Measurements from ENCODE around the gene SLC38A8. TPM values are rescaled to one million over a fixed set of nuclear protein-coding genes. Genes with fewer than 3 reads are reported as not detected.

SLC38A8 gene
- total and polyA plus RNA-seq, 2 experiments from 2014 or later: not detected

GRCh38 chr16:84029297-84030047 lies 13.1 kb downstream of the SLC38A8 start:
- Histone ChIP-seq H3K36me3 (replicated peaks; ENCODE audit: insufficient read depth, low read depth) (no peaks in the 10 kb centered on the region), H3K9me3 (ENCODE audit: low read depth) (no peaks in the 10 kb centered on the region), H3K4me2 (no peak overlapping the region), H3K4me1 (ENCODE audit: insufficient read depth) (no peaks in the 10 kb centered on the region), H2AFZ (no peak overlapping the region), H3K9me2 (replicated peaks; ENCODE audit: insufficient read depth) (no peaks in the 10 kb centered on the region), H3K27me3 (no peaks in the 10 kb centered on the region), H4K20me1 (ENCODE audit: insufficient read depth, poor library complexity, severe bottlenecking) (no peaks in the 10 kb centered on the region), H3K79me2 (no peaks in the 10 kb centered on the region), H3K4me3 (no peak overlapping the region), H3K27ac (no peak overlapping the region)
- DNase-seq (ENCODE audit: low spot score): no peak
- no peak for TF ChIP-seq EZH2phosphoT487 (IDR thresholded peaks at IDR 0.05; ENCODE audit: low read depth, severe bottlenecking, unreplicated experiment)
- TF ChIP-seq EZH2 (IDR thresholded peaks at IDR 0.05; ENCODE audit: borderline replicate concordance): no peak
- TF ChIP-seq CTCF (IDR thresholded peaks at IDR 0.05; ENCODE audit: poor library complexity): no peak
- WGBS (ENCODE audit: low lambda C conversion rate, missing lambda C conversion rate): 87% methylated on average over 14 of the region's 14 CpGs

GRCh38 chr16:84027625-84028024 lies 15.0 kb downstream of the SLC38A8 start:
- Histone ChIP-seq H3K4me2 (no peak overlapping the region), H2AFZ (no peak overlapping the region), H3K4me3 (no peak overlapping the region), H3K27ac (no peak overlapping the region), H3K36me3 (replicated peaks; ENCODE audit: insufficient read depth, low read depth) (no peaks in the 10 kb centered on the region), H3K79me2 (no peaks in the 10 kb centered on the region), H3K9me2 (replicated peaks; ENCODE audit: insufficient read depth) (no peaks in the 10 kb centered on the region), H4K20me1 (ENCODE audit: insufficient read depth, poor library complexity, severe bottlenecking) (no peaks in the 10 kb centered on the region), H3K27me3 (no peaks in the 10 kb centered on the region), H3K4me1 (ENCODE audit: insufficient read depth) (no peaks in the 10 kb centered on the region), H3K9me3 (ENCODE audit: low read depth) (no peaks in the 10 kb centered on the region)
- no peak for TF ChIP-seq EZH2phosphoT487 (IDR thresholded peaks at IDR 0.05; ENCODE audit: low read depth, severe bottlenecking, unreplicated experiment)
- TF ChIP-seq EZH2 (IDR thresholded peaks at IDR 0.05; ENCODE audit: borderline replicate concordance): no peak
- no peak for TF ChIP-seq CTCF (IDR thresholded peaks at IDR 0.05; ENCODE audit: poor library complexity)
- WGBS (ENCODE audit: low lambda C conversion rate, missing lambda C conversion rate): 86% methylated on average over 15 of the region's 15 CpGs
- DNase-seq (ENCODE audit: low spot score): no peak

- Histone ChIP-seq H3K36me3 (replicated peaks; ENCODE audit: insufficient read depth, low read depth) (no peaks in the 10 kb centered on the region), H3K79me2 (no peaks in the 10 kb centered on the region), H4K20me1 (ENCODE audit: insufficient read depth, poor library complexity, severe bottlenecking) (no peaks in the 10 kb centered on the region), H2AFZ (no peak overlapping the region), H3K9me2 (replicated peaks; ENCODE audit: insufficient read depth) (no peaks in the 10 kb centered on the region), H3K4me3 (no peak overlapping the region), H3K27me3 (no peaks in the 10 kb centered on the region), H3K27ac (no peak overlapping the region), H3K9me3 (ENCODE audit: low read depth) (no peaks in the 10 kb centered on the region), H3K4me1 (ENCODE audit: insufficient read depth) (no peaks in the 10 kb centered on the region), H3K4me2 (no peak overlapping the region)
- WGBS (ENCODE audit: low lambda C conversion rate, missing lambda C conversion rate): 84% methylated on average over 10 of the region's 10 CpGs
- DNase-seq (ENCODE audit: low spot score): no peak
- no peak for TF ChIP-seq EZH2 (IDR thresholded peaks at IDR 0.05; ENCODE audit: borderline replicate concordance)
- no peak for TF ChIP-seq CTCF (IDR thresholded peaks at IDR 0.05; ENCODE audit: poor library complexity)
- TF ChIP-seq EZH2phosphoT487 (IDR thresholded peaks at IDR 0.05; ENCODE audit: low read depth, severe bottlenecking, unreplicated experiment): no peak
Observed at GRCh38 chr16:84026606-84027005, 16.0 kb downstream of the SLC38A8 start.

All from hepatocyte (in vitro differentiated cells).